NCI-H2196 (cell line): Measurements from ENCODE around the gene DEFB128.
"Not testable (repeated sequence)": the region's sequence is repeated elsewhere in the genome, so short reads cannot be mapped to it uniquely, and the experiment has no call there.

Source experiments
- DNase-seq: peaks from one replicate; lab custom pipeline; 2025; ENCODE audit not compliant: unreplicated experiment; lab: John Stamatoyannopoulos, UW

The DEFB128 gene

GRCh38 chr20:189611-190010, at the start of gene DEFB128:
Gene DEFB128, minus strand, starts transcription at chr20:189711. Its CDS starts 88 bp downstream, at chr20:189623.
- no peak for DNase-seq

GRCh38 chr20:237929-238328, 48.4 kb upstream of the DEFB128 start:
- no peak for DNase-seq

DNA sequence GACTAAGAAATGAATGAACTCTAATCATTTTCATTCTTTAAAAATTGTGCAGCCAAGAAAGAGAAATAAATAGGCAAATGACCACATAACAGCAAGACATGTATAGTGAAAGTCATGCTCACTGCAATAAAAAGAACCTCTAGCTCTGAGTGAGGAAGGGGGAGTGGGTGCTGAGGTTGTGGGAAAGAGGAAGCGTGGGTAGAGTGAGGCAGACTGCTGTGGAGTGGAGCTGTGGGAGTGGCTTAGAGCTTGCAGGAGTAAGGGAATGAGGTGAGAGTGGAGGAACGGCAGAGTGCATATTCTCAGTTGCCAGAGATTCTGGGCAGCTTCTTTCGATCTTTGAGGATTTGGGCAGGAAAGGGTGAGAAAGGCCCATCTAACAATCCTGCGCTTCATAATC, 48.0 kb upstream of the DEFB128 start:
- DNase-seq: no peak

GRCh38 chr20:235891-236290, 46.4 kb upstream of the DEFB128 start:
- peak; percentile 8 for DNase-seq

- no peak for DNase-seq
Observed at GRCh38 chr20:227439-228105, 38.1 kb upstream of the DEFB128 start.

GRCh38 chr20:226958-227357, 37.4 kb upstream of the DEFB128 start, which contains the start of gene DEFB129:
Gene DEFB129, plus strand, starts transcription at chr20:227258. Its CDS starts 31 bp downstream, at chr20:227289.
- DNase-seq: no peak

DNA sequence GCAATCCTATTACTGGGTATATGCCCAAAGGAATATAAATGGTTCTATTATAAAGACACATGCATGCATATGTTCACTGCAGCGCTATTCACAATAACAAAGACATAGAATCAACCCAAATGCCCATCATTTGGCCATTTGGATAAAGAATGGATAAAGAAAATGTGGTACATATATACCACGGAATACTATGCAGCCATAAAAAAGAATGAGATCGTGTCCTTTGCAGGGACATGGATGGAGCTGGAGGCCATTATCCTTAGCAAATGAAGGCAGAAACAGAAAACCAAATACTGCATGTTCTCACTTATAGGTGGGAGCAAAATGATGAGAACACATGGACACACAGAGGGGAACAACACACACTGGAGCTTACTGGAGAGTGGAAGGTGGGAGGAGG, 36.4 kb upstream of the DEFB128 start:
- DNase-seq: not testable (repeated sequence)

- DNase-seq: no peak
Observed at GRCh38 chr20:221258-221830, 31.8 kb upstream of the DEFB128 start.

DNA sequence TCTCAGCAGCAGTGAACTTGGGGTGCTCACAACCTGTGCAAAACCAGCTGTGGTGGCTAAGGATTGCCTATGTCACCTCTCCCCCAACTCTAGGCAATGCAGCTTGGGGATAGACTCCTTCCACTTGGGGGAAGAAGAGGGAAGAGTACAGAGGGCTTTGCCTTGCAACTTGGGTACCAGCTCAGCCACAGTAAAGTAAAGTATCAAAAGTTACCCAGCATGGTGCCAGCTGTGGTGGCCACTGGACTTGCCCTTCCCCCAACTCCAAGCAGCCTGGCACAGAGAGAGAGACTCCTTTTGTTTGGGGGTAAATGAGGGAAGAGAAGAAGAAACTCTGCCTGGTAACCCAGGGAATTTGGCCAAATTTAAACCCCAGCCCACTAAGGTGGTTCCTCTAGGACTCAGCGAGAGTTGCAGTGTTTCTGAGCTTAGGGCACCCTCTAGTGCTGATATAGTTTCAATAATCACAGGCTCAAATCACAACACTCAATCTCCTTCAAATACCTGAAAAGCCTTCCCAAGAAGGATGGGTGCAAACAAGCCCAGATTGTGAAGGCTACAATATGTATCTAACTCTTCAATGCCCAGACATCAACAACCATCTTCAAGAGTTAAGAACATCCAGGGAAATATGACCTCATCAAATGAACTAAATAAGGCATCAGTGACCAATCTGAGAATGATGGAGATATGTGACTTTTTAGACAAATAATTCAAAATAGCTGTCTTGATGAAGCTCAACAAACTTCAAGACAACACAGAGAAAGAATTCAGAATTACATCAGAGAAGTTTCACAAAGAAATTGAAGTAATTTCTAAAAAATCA, 30.0 kb upstream of the DEFB128 start:
- peak; percentile 31 for DNase-seq

DNA sequence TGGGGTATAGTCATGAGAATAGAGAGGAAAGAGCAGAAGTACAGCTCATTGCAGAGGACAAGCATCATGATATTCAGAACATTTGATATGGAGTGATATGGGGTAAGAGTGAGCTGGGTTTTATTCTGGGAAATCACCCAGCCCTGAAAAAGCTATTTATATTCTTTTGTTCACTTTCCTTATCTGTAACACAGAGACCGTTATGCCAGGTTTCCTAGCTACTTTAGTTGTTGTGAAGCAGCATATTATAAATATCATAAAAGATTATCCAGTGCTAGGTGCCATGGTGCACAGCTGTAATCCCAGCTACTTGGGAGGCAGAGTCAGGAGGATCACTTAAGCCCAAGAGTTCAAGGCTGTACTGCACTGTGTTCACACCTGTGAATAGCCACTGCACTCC, 27.8 kb upstream of the DEFB128 start:
- no peak for DNase-seq

- no peak for DNase-seq
Observed at GRCh38 chr20:215796-216195, 26.3 kb upstream of the DEFB128 start.

DNA sequence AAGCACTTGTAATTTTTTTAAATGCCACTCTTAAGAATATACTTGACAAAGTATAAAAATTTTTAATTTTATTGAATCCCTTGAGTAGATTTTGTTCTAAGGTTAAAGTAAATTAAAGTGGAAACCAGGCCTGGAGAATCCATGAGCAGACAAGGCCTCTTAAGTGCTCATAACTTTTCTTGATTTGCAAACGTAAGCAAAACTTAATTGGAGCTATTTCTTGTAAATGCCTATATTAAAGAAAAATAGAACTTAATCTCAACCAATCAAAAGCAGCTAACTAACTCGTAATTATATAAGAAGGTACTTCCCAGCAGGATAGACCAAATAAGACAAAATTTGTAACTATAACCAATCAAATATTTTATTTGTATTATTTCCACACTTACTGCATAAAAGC, 24.9 kb upstream of the DEFB128 start:
- no peak for DNase-seq

GRCh38 chr20:210809-211502, 21.4 kb upstream of the DEFB128 start:
- no peak for DNase-seq

- peak; percentile 28 for DNase-seq
Observed at GRCh38 chr20:208942-209566, 19.5 kb upstream of the DEFB128 start.

GRCh38 chr20:203630-204029, 14.1 kb upstream of the DEFB128 start:
- DNase-seq: not testable (repeated sequence)

DNA sequence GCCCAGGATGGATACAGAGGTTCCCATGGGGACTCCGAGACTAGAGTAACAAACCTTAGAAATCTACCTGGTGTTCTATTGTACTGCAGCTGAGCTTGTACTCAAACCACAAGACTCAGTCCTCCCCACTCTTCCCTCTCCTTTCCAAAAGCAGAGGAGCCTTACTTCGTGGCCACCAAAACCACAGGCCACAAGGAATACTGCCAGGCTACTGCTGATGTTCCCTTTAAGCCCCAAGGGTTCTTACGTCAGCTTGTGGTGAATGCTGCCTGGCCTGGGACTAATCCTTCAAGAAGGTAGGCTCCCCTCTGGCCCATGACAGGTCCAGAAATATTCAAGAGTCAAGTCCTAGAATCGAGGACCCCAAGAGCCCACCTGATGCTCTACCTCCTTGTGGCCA, 10.5 kb upstream of the DEFB128 start:
- DNase-seq: no peak

DNA sequence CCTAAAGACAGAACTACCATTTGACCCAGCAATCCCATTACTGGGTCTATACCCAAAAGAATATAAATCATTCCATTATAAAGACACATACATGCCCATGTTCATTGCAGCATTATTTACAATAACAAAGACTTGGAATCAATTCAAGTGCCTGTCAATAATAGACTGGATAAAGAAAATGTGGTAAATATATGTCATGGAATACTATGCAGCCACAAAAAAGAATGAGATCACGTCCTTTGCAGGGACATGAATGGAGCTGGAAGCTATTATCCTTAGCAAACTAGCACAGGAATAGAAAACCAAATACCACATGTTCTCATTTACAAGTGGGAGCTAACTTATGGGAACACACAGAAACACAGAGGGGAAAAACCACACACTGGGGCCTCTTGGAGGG, 8.7 kb upstream of the DEFB128 start:
- no peak for DNase-seq

GRCh38 chr20:187733-188132, 1.8 kb downstream of the DEFB128 start:
- no peak for DNase-seq

DNA sequence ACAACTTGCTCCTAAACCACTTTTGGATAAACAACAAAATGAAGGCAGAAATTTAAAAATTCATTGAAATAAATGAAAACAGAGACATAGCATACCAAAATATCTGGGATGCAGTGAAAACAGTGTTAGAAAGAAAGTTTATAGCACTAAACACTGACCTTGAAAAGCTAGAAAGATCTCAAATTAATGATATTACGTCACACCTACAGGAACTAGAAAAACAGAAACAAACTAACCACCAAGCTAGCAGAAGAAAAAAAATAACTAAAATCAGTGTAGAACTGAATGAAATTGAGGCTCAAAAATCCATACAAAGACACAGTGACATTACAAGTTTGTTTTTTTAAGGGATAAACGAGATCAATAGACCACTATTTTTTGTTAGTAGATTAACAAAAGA, 5.2 kb downstream of the DEFB128 start:
- no peak for DNase-seq

GRCh38 chr20:168876-169275, 20.6 kb downstream of the DEFB128 start:
- no peak for DNase-seq

- no peak for DNase-seq
Observed at GRCh38 chr20:164618-165017, 24.9 kb downstream of the DEFB128 start.
